ENCODE data around the gene DPF3.
A peak's percentile ranks its signal among the peaks of the same experiment; 100 is the strongest.

The DPF3 gene

DNA sequence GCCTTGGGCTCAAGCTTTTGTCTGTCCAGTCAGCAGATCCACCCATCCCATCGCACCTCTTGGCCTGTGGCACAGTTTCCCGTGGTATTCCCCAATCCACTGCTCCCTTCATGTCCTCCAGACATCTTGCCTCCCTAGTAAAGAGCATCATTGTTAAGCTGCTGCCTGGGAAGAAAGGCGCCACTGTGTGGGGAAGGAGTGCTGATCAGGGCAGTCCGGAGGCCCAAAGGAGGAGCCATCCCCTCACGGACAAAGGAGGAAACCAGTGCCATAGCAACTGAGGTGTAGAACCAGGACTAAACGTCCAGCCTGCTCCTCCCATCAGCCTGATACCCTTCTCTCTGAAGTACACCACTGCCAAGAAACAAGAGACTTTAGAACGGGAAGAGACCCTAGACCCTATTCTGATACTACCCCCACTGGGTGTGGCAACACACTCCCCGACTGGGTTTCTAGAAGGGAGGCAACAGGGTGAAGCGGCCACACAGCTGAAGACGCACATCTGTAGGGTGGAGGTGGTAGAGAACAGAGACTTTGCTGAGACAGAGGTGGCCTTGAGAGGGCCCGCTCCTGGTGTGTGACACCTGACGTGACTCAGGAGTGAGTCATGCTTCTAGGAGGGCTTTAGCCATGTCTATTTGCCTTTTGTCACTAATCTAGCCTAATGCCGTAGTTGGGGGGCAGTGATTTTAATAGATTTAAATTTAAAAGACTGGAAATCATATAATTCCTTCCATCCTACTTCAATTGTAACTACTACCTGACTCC, 185.0 kb downstream of the DPF3 start:
- DNase-seq, result no peak

DNA sequence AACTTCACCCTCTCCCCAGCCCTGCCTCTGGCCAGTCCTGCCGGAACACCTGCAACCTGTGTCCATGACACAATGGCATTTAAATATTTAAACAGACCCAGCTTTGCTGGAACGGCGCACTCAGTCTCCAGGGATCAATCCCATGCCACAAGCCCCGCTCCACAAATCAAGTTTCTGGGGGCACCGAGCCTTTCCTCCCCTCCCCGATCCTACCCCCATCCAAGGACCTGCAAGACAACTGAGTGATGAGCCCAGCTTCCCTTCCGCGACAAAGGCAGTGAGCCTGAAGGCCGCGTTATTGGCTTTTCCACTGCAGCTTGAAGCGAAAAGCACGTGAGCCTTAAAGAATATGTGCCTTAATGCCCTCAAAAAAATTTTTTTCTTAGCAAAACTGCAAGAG, 185.7 kb downstream of the DPF3 start:
- no peak for DNase-seq

DNA sequence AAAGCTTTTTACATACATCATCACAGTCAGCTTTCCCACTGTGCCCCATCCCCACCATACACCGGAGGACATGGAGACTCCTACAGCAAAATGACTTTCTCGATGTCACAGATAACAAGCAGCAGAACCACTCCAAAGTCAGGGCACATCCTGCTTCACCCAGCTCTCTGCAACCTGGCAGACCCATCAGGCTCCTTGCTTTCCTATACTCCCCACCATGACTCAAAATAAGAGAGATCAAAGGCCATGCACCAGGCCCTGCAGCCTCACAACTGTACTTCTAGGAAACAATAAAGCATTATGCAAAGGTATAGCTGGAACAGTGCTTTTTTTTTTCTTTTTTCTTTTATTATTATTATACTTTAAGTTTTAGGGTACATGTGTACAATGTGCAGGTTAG, 187.4 kb downstream of the DPF3 start:
- DNase-seq, result no peak

DNA sequence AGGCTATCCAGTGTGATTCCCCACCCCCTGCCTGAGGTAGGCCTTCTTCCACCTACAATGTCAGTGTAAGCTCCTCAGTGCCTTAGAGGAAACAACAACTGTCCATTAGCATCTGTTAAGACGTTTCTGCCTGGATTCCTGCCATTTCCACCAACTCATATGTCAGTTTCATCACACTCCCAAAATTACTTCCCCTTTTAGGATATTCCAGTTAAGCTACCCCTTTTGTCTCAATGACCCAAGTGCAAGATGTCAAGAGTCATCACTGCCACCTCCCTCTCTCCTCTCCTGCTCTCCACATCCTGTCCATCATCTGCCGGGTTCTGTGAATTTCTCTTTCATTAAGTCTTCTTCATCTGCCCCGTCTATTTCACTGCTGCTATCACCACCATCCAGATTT, 189.4 kb downstream of the DPF3 start:
- DNase-seq, result no peak

DNA sequence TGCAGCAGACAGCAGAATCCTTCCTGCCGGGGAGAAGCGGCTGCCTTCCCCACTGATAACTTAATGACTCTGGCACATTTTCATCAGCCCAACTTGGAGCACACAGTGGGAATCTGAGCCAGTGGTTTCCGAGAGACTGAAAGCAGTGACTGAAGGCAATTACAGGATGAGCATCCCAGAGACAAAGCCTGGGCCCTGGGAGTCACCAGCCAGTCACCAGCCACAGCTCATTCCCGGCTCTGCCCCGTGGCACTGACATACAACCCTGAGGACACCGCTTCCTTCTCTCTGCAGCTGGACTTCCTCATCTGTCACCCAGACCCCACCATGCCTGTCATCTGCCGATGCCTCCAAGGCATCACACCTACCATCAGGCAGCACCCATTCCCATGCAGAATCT, 192.3 kb downstream of the DPF3 start:
- no peak for DNase-seq

DNA sequence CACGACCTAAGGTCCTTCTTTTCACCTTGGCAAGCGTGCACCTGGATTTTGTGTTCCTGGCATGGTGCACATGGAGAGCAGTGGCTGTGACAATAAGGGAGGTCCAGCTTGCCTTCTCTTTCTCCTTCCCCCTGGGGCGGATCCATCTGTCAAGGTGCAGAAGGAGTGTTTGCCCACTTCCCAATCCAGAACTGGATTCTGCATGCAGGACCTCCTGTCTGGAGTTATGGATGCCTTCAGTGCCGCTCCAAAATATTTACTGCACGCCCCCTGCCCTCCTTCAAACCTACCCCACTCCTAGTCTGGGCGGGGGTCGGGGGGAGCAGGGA, 192.7 kb downstream of the DPF3 start:
- DNase-seq, result no peak

DNA sequence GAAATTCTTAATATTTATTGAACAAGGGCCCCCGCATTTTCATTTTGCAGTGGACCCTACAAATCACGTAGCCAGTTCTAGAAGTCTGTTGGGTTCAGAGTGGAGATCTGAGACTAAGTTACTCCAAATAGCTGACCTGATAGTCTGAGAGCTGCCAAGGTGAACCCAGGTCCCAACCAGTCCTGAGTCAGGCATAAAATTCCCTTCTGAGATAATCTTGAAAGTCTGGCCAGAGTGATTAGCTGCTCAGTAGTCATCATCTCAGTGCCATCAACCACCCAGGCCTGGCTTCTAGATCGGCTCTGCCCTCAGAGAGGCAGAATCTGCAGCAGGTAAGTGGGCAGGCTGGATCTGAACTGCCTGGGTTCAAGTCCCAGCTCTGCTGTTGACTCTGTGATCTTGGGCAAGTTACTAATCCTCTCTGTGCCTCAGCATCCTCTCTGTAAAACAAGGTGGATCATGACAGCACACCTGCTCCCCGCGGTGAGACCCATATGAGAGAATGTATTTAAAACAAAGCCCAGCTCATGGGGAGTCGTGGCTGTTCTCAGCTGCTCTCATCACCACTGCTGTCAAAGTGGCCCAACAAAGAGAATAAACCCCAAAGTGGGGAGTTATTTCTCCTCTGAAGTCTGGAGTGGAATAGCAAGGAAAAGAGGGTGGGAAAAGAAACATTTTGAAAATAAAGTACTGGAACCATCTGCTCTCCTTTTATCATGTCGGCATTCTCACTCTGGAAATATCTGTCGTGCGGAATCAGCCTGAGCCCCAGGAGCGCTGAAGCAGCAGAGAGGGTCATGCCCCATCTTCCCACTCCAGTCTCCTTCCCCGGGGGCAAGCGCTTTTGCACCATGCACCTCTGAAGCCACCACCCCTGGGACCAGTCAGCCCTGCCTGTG, 193.3 kb downstream of the DPF3 start:
- no peak for DNase-seq

DNA sequence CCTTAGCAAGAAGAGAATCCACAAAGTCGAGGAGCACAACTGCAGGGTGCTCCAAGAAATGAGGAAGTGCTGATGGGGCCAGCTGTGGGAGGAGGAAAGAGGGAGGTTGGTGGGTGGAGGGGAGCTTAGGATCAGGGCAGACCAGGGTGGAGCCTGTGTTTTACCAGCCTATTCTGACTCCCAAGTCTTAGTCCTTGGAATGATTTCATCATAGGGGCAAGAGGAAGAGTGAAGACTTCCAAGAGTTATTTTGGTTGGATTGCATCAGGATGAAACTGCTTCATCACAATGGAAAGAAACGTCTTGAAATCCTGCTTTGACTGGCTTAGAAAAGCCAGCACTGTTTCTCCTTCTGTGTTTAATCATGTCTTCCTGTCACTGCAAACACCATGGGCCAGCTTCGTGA, 194.0 kb downstream of the DPF3 start:
- DNase-seq, result peak; percentile 32

DNA sequence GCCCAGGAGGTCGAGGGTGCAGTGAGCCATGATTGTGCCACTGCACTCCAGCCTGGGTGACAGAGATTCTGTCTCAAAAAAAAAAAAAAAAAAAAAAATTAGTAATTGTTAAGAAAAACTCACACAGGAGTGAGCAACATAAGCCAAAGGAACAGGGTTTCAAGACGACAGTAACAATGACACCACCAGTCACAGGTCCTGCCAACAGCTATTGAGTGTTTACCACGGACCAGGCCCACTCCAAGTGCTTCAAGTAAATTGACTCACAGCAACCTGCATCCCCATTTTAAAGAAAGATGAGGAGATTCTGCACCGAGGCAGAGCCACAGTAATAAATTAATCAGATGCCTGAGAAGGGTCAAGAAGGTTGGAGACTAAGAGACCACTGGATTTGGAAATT, 194.5 kb downstream of the DPF3 start:
- DNase-seq, result no peak

DNA sequence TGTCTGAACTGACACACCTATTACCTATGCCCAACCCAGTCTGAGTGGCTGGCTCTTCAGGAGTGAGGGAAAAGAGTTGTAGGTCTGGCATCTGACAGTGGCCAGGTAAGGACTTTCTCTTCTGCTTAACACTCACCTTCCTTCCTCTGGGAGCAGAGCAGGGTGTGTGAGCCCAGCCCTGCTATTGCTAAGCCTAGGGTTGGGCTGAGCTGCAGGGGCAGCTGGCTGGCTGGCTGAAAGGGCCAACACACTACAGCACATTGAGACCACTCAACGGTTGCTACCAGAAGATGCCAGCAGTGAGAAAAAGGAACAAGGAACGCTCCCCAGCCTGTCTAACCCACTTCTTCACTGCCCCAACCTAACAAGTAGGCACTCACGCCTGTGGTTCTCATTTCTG, 201.2 kb downstream of the DPF3 start:
- no peak for DNase-seq

DNA sequence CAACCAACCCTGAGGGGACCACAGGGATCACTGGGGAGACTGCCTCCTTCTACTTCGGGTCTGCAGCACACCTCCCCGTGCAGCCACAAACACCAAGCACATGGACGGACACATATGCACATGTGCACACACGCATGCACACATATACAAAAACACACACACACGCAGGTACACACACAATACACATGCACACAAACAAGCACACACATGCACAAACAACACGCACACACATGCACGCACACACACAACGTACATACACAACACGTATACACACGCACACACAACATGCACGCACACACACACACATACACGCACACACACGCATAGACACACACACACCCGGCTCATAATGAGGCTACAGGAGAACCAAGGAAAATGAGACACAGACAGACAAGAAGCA, 203.6 kb downstream of the DPF3 start:
- DNase-seq, result no peak

DNA sequence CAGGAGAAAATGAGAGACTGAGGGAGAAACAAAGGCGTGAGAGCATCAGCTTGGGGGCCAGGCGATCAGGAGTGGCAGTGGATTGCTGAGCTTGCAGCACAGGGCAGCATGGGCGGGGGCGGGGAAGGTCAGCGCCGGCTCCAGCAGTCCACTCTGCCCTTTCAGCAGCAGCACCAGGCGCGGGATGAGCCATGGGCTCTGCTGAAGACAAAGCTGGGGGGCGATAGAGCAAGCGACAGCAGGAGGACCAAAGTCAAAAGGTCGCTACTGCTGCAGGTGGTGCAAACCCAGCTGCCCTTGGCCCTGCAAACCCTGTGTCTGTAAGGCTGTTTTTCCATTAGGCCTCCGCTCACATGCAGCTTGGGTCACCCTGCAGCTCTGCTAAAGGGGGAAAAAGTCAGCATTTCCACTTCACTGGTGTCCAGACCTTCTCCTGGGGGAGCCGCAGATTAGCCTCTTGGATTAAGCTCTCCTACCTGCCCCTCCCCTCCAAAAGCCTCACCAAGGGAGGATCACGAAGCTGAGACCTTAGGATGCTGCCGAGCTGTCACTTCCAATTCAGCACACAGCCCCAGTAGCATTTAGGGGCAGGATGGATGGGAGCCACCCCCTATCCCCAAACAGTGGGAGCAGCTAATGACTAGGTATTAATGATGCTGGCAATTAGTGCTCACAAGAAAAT, 204.8 kb downstream of the DPF3 start:
- no peak for DNase-seq

DNA sequence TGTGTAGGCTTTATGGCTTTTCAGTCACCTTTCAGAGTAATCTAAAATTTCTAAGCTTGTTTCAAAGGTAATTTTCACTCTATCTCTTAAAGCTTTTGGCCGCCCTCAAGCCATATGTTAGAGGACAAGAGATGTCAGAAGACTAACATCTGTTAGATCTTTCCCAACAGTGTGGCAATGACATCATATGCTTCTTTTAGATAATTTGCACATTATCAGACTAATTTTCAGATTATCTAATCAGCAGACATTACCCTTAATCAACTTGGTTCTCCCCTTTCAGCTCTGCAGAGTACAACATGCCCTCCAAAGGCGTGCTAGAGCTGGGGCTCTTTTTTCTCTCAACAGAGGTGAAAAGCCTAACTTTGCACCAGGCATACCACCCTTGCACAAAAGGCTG, 207.1 kb downstream of the DPF3 start:
- no peak for DNase-seq

DNA sequence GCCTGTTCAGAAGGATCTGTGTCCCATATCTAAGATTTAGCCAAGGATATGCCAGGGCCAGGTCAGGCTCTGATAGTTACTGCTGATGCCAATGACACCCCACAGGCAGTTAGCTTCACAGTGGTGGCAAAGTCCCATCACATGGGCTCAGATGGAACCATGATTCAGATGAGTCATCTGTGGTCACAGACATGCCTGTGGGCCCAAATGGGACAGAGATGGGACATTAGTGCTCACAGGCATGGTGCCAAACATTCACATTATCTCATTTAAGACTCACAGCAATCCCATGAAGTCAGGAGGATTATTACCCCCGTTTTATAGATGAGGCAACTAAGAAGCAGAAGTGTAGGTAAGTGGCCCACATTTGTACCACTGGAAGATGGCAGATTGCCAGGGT, 207.8 kb downstream of the DPF3 start:
- DNase-seq, result no peak

DNA sequence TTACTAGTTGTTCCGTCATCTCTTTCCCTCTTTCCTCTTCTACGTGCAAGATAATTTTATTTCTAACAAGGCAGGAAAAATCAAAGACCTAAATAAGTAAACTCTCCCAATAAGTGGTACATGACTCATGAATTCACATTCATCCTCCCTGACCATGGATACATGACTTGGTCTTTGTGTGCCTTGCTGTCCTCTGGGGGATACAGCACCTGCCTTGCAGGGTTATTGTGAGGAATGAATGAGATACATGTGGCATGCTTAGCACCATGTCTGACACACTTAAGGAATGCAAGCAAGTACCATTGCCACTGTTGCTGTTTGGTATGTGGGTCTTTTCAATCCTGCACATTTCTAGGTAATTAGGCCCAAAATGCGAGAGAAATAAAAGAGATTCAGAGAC, 208.4 kb downstream of the DPF3 start:
- no peak for DNase-seq

DNA sequence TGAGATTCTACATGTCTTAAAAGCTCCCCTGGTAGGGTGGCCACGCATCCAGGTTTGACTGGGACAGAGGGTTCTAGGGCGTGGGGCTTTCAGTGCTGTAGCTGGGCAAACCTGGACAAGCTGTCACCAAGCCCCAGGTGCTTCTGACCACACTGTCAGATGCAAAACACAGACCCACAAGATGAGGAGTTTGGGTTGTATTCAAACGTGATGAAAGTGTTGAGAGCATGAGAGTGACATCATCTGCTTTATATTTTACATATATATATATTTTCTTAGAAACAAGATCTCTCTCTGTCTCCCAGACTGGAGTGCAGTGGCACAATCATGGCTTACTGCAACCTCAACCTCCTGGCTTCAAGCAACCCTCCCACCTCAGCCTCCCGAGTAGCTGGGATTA, 210.1 kb downstream of the DPF3 start:
- DNase-seq, result no peak

DNA sequence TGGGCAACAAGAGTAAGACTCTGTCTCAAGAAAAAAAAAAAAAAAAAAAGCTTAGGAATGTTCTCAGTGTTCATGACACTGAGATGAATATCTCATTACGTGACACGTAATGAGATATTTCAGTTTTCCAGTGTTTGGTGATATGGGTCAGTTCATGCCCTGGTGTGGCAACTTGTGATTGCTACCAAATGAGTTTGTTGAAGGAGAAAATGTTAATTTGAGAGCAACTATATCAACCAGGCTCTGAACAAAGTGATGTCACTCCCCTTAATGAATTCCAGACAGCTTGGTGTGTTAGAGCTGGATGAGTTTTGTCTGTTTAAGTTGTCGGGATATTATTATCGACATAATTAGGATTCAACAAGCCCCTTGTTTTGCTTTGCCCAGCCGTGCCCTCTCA, 211.7 kb downstream of the DPF3 start:
- DNase-seq, result peak; percentile 36

DNA sequence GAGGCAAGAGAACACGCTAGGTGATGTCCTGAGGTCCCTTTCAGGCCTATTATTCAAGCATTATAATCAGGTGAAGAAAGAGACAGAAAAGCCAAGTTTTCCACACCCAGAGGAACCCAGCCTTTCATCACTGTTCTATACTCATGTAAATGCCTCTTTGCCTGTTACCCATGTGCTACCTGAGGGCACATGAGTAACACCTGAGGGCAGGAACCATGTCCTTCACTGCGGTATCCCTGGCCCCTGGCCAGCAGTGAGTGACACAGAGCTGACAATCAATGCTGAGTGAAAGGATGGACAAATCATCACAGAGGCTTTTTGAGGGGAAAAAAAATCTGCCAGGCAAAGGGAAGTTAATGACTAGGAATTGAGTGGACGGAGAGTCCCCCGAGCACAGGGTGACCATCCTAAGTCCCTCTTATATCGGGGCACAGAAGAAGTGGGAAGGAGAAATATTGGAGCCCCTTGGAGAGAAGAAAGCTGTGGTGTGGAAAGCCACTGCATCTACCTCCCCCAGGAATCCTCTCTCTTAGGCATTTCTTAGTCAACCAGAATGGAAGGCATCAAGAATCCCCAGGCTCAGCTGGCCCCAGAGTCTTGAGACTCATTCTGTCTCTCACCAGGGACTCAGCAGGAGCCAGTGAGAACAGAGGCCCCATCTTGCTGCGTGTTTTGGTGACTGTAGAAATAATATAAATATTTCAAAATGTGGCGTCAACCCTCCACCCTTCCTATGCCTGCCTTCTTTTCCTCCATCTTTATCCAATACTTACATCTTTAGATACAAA, 212.9 kb downstream of the DPF3 start:
- no peak for DNase-seq

DNA sequence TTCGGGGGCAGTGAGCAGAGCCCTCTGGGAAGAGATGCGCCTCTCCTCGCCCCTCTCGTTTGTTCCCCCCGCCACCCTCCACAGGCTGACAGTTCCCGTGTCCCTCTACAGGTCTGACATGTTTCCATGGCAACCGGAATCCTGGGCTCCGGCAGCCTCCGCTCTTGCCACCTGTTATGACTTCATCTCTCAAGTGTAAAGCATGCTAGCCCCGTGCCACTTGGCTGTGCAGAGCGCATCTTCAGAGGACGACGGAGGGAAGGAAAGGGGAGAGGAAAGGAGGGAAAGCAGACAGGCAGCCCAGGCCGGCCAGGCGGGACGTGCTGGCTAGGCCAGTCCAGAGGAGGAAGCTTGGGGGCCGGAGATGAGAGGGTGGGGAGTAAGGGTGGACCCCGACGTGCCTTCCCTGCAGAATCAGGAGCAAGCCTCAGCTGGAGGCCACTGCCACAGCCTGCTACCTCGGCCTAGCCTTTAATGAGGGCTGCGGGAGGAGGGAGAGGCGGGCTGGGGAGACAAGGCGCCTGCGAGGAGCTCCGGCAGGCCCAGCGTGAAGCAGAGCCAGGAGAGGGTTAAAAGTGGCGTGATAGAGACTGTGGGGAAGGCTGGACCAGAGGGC, 214.3 kb downstream of the DPF3 start:
- no peak for DNase-seq

DNA sequence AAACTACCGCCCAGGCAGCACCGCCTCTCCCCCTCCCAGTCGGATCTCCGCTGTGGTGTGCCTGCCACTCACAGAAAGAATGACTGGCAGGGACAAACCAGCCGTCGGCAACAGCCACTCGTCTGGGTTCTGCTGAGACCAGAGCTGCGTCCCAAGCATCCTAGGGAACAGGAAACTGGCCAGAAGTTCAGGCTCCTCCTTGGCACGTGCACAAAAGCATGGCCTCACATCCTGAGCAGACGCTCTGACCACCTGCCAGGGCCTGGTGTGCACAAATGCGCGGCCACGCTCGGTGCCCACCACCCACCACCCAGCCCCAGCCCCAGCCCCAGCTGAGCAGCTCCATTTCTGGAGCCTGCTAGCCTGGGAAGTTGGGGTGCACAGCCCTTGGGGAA, 214.8 kb downstream of the DPF3 start:
- no peak for DNase-seq

DNA sequence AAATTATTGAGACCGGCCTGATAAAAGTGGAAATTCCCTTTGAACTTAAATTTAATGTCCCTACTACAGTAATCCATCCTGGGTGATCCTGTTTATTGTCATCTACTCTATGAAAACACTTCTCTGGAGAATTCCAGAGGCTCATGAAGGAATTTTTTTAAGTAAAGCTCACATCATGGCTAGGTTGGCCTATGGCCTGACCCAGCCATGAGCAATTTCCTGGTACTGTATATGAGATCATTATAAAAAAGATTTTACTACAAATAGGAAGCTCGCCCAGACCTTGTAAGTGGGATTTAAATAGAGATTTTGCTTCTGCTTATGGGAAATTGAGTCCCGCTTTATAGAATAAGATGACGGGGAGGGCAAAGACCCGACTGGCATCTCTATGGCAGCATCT, 215.5 kb downstream of the DPF3 start:
- DNase-seq, result peak; percentile 15

DNA sequence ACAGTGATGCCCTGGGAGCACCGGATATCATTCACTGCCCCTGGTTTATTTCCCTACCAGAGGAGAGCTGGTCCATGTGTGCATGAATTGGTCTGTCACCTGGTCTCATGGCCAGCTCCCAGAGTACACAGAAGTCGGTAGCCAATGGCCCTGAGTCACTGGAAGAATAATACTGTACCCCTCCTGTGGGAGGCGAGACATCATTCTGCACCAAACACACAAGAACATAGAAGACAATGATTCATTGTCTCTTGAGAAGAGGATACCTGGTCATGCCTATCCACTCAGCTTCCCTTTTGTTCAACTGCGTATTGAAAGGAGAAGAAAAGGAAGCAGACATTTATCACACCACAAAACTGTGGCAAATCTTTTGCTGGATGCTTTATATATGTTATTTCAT, 216.2 kb downstream of the DPF3 start:
- no peak for DNase-seq

DNA sequence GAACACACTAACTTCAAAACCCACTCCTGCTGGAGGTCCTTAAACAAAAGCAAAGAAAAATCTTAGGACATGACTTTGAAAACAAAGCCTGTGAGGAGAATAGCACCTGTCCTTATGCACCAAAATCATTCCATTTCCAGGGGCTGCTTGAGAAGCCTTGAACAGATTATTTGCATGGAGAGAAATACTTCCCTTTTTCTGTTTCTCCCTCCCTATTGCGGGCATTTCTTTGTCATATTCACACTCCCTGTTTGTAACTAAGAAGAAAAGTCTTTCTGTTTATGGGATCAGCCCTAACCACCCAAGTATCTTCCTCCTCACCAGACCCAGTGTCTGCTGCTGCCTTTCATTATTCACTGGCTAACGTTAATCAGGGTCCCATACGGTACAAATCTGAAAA, 218.8 kb downstream of the DPF3 start:
- no peak for DNase-seq

Measured in amniotic stem cell (primary cell).